C4-2B (cell line): ENCODE measurements around the gene AUTS2.

Experiments used
- CTCF ChIP-seq: fragments of 450-650 bp; conservative IDR thresholded peaks from 2 replicates; pipeline ENCODE4 v1.5.1; 2017; ENCODE audit warnings: mild to moderate bottlenecking
- ZFX ChIP-seq: fragments of 450-650 bp; IDR thresholded peaks from 2 replicates; pipeline ENCODE4 v1.6.1; 2017

- no peak for TF ChIP-seq CTCF
- no peak for TF ChIP-seq ZFX
Measured at GRCh38 chr7:70472601-70473237, 874.4 kb downstream of the AUTS2 start.
